HepG2 (cell line): ENCODE measurements around the gene SHF. TPM values are rescaled to one million over a fixed set of nuclear protein-coding genes. Genes with fewer than 3 reads are reported as not detected.

Source experiments
- AGO2 ChIP-seq: fragments of 200-400 bp; formaldehyde crosslinking; optimal IDR thresholded peaks from 2 replicates; pipeline ENCODE3; 2017; ENCODE audit warnings: mild to moderate bottlenecking, low read depth, low read length, moderate library complexity
- ASH2L ChIP-seq: fragments of 300-600, 200-600 bp; sonication (generic); IDR thresholded peaks from 2 replicates; pipeline ENCODE4 v1.7.0; 2017; ENCODE audit warnings: low read depth, mild to moderate bottlenecking, moderate library complexity, mixed read lengths, low read length; ENCODE audit not compliant: insufficient read length
- GABPB1 ChIP-seq: IDR thresholded peaks from 2 replicates; pipeline ENCODE4 v1.6.1; 2016; ENCODE audit warnings: mild to moderate bottlenecking, missing genetic modification reagents, moderate library complexity, missing compliant biosample characterization
- MED1 ChIP-seq: sonication (generic); formaldehyde crosslinking; IDR thresholded peaks from 2 replicates; pipeline ENCODE4 v1.4.0; 2020; ENCODE audit warnings: missing genetic modification reagents
- NFKB2 ChIP-seq: sonication (generic); formaldehyde crosslinking; IDR thresholded peaks from 2 replicates; pipeline ENCODE4 v1.4.0; 2020; ENCODE audit warnings: missing genetic modification reagents, borderline replicate concordance
- NR2F6 ChIP-seq, 2 experiments: IDR thresholded peaks; 2 replicates each; pipeline ENCODE4 v1.6.1; 2016; ENCODE audit warnings: antibody characterized with exemption in 1 of 2, mild to moderate bottlenecking in 1 of 2
- PCBP2 ChIP-seq: fragments of 200-400 bp; formaldehyde crosslinking; optimal IDR thresholded peaks from 2 replicates; pipeline ENCODE3; 2018; ENCODE audit warnings: low read length, low read depth; ENCODE audit not compliant: poor library complexity, severe bottlenecking
- PHF21A ChIP-seq: sonication (generic); formaldehyde crosslinking; IDR thresholded peaks from 2 replicates; pipeline ENCODE4 v1.5.0; 2020; ENCODE audit warnings: mild to moderate bottlenecking, missing genetic modification reagents
- PRMT3 ChIP-seq: sonication (generic); formaldehyde crosslinking; IDR thresholded peaks from 2 replicates; pipeline ENCODE4 v1.8.1; 2022; ENCODE audit warnings: low read depth, mild to moderate bottlenecking, moderate library complexity, missing genetic modification reagents, borderline replicate concordance
- ZFP36L1 ChIP-seq: sonication (generic); formaldehyde crosslinking; IDR thresholded peaks from 2 replicates; pipeline ENCODE4 v1.8.0; 2022; ENCODE audit warnings: mild to moderate bottlenecking, missing genetic modification reagents, moderate library complexity
- ZNF230 ChIP-seq: sonication (generic); formaldehyde crosslinking; IDR thresholded peaks from 2 replicates; pipeline ENCODE4 v1.4.0; 2020; ENCODE audit warnings: mild to moderate bottlenecking, missing genetic modification reagents
- ZNF317 ChIP-seq: sonication (generic); formaldehyde crosslinking; IDR thresholded peaks from 2 replicates; pipeline ENCODE4 v1.5.0; 2020; ENCODE audit warnings: mild to moderate bottlenecking, missing genetic modification reagents
- ZNF329 ChIP-seq: sonication (generic); formaldehyde crosslinking; IDR thresholded peaks from 2 replicates; pipeline ENCODE4 v1.9.0; 2021; ENCODE audit warnings: low read depth, mild to moderate bottlenecking, missing genetic modification reagents
- ZNF333 ChIP-seq: sonication (generic); formaldehyde crosslinking; IDR thresholded peaks from 2 replicates; pipeline ENCODE4 v1.4.0; 2020; ENCODE audit warnings: mild to moderate bottlenecking, missing genetic modification reagents, borderline replicate concordance
- ZSCAN9 ChIP-seq: IDR thresholded peaks from 2 replicates; pipeline ENCODE4 v1.6.1; 2016; ENCODE audit warnings: borderline replicate concordance
- polyA plus RNA-seq, 8 experiments: library from polyadenylated mRNA; depleted of rRNA in 3 of 8; stranded (reverse) in 7 of 8; unstranded in 1 of 8; fragments of >200 nt; fragmentation: Illumina TruSeq in 4 of 8; extraction: Trizol in 4 of 8; gene quantifications; 2 replicates each; pipeline versions ENCODE4 v1.2.1 to v1.2.3, GENCODE V29; 2011 to 2016; ENCODE audit warnings: low read depth in 4 of 8, missing spikeins in 1 of 8, mixed read lengths in 1 of 8; ENCODE audit not compliant: insufficient read depth in 1 of 8
- total RNA-seq, 5 experiments: library from RNA; depleted of rRNA; stranded (reverse); fragments of >200 nt; fragmentation: Illumina TruSeq; extraction: Trizol; gene quantifications; 2 replicates each; pipeline ENCODE4 v1.2.3, GENCODE V29; 2016; ENCODE audit warnings: low read depth in 1 of 5
- TF ChIP-seq, protein P1 (sequence below): sonication (generic); formaldehyde crosslinking; conservative IDR thresholded peaks from 2 replicates; pipeline ENCODE4 v1.4.0; 2020; ENCODE audit warnings: missing genetic modification reagents
- TF ChIP-seq, protein P2 (sequence below), 2 experiments: fragments of 450-650 bp in 1 of 2; sonication (generic) in 1 of 2; formaldehyde crosslinking; IDR thresholded peaks; 2 replicates each; pipeline versions ENCODE4 v1.5.0 to v1.8.0; 2020 to 2022; ENCODE audit warnings: mild to moderate bottlenecking in 1 of 2, missing genetic modification reagents in 1 of 2
- TF ChIP-seq, protein P3 (sequence below): sonication (generic); formaldehyde crosslinking; IDR thresholded peaks from 2 replicates; pipeline ENCODE4 v1.8.1; 2023; ENCODE audit warnings: mild to moderate bottlenecking, missing genetic modification reagents
- TF ChIP-seq, protein P4 (sequence below), 2 experiments: sonication (generic) in 1 of 2; formaldehyde crosslinking in 1 of 2; IDR thresholded peaks; 2 replicates each; pipeline versions ENCODE4 v1.5.1 to v1.6.1; 2011 to 2020; ENCODE audit warnings: borderline replicate concordance in 1 of 2, low read depth in 1 of 2, low read length in 1 of 2, mild to moderate bottlenecking in 1 of 2, missing genetic modification reagents in 1 of 2, moderate library complexity in 1 of 2
- TF ChIP-seq, protein P5 (sequence below): IDR thresholded peaks from 2 replicates; pipeline ENCODE4 v1.6.1; 2018; ENCODE audit warnings: missing genetic modification reagents

The SHF gene
- total and polyA plus RNA-seq, 2 of the 13 experiments (the other 11 are each of a cell fraction or from before 2014, with no cell fraction given) = 20.9 to 25.5 TPM

DNA sequence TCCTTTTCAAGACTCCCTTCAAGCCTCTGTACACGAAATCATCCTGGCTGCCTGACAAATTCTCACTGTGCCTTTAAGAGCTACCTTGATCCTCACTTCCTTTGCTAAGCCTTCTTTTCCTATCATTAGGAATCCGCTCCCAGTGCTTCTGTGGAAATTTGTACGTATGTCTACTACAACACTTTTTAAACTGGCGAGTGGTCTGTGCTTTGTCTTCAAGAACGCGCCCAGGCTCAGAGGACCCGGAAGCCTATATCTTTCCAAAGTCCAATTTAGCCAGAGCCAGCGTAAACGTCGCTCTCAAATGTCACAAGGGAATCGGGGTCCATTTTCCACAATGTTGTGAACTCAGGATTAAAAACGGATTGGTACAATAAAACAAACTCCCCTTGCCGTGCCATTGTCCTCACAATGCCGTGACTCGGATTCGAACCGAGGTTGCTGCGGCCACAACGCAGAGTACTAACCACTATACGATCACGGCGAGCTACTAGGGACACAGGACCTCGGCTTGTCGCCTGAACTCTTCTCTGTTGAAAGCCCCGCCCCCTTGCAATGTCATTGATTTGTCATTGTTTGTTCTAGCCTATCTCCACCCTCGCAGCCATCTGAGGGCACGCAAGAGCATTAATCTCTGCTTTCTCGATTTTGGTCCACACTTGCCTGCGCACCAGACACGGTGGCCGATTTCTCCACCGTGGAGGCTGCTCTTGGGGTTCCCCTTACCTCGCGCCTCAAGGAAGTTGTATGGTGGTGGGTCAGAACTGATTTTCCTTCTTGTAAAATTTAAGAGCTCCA is 12.4 kb upstream of the SHF start (continued):
- TF ChIP-seq ZFP36L1 (CRISPR knock-in tag) = no peak
- peak; percentile 90 for TF ChIP-seq ASH2L
- TF ChIP-seq ZNF329 (CRISPR knock-in tag) = no peak
- TF ChIP-seq, protein P1, sequence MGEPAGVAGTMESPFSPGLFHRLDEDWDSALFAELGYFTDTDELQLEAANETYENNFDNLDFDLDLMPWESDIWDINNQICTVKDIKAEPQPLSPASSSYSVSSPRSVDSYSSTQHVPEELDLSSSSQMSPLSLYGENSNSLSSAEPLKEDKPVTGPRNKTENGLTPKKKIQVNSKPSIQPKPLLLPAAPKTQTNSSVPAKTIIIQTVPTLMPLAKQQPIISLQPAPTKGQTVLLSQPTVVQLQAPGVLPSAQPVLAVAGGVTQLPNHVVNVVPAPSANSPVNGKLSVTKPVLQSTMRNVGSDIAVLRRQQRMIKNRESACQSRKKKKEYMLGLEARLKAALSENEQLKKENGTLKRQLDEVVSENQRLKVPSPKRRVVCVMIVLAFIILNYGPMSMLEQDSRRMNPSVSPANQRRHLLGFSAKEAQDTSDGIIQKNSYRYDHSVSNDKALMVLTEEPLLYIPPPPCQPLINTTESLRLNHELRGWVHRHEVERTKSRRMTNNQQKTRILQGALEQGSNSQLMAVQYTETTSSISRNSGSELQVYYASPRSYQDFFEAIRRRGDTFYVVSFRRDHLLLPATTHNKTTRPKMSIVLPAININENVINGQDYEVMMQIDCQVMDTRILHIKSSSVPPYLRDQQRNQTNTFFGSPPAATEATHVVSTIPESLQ (CRISPR knock-in tag) = no peak
- TF ChIP-seq, protein P2, sequence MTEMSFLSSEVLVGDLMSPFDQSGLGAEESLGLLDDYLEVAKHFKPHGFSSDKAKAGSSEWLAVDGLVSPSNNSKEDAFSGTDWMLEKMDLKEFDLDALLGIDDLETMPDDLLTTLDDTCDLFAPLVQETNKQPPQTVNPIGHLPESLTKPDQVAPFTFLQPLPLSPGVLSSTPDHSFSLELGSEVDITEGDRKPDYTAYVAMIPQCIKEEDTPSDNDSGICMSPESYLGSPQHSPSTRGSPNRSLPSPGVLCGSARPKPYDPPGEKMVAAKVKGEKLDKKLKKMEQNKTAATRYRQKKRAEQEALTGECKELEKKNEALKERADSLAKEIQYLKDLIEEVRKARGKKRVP (CRISPR knock-in tag; IDR thresholded peaks at IDR 0.05) = peak in 1 of 2 experiments; percentile 28; a peak in 1 of 4 replicates
- no peak for TF ChIP-seq AGO2
- peak; percentile 76; the same call in 1 of the 2 replicates for TF ChIP-seq NFKB2 (CRISPR knock-in tag)
- no peak for TF ChIP-seq PCBP2
- TF ChIP-seq, protein P3, sequence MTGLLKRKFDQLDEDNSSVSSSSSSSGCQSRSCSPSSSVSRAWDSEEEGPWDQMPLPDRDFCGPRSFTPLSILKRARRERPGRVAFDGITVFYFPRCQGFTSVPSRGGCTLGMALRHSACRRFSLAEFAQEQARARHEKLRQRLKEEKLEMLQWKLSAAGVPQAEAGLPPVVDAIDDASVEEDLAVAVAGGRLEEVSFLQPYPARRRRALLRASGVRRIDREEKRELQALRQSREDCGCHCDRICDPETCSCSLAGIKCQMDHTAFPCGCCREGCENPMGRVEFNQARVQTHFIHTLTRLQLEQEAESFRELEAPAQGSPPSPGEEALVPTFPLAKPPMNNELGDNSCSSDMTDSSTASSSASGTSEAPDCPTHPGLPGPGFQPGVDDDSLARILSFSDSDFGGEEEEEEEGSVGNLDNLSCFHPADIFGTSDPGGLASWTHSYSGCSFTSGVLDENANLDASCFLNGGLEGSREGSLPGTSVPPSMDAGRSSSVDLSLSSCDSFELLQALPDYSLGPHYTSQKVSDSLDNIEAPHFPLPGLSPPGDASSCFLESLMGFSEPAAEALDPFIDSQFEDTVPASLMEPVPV = no peak
- TF ChIP-seq NR2F6 (IDR thresholded peaks at IDR 0.05) = no peak
- TF ChIP-seq NR2F6 (CRISPR knock-in tag; IDR thresholded peaks at IDR 0.05) = peak; percentile 51
- TF ChIP-seq PRMT3 (CRISPR knock-in tag) = no peak
- TF ChIP-seq GABPB1 (CRISPR knock-in tag) = peak; percentile 26
- peak; percentile 68; the same call in 1 of the 2 replicates for TF ChIP-seq ZNF317
- peak; percentile 60; the same call in 1 of the 2 replicates for TF ChIP-seq ZSCAN9 (CRISPR knock-in tag)
- TF ChIP-seq ZNF333 (CRISPR knock-in tag) = no peak
- TF ChIP-seq, protein P4, sequence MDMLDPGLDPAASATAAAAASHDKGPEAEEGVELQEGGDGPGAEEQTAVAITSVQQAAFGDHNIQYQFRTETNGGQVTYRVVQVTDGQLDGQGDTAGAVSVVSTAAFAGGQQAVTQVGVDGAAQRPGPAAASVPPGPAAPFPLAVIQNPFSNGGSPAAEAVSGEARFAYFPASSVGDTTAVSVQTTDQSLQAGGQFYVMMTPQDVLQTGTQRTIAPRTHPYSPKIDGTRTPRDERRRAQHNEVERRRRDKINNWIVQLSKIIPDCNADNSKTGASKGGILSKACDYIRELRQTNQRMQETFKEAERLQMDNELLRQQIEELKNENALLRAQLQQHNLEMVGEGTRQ (IDR thresholded peaks at IDR 0.05; ENCODE audit: low read depth, low read length) = no peak
- TF ChIP-seq, protein P4 (CRISPR knock-in tag; IDR thresholded peaks at IDR 0.05; ENCODE audit: borderline replicate concordance) = no peak
- TF ChIP-seq MED1 = peak; percentile 76; the same call in 1 of the 2 replicates
- peak; percentile 86 for TF ChIP-seq PHF21A
- TF ChIP-seq, protein P5, sequence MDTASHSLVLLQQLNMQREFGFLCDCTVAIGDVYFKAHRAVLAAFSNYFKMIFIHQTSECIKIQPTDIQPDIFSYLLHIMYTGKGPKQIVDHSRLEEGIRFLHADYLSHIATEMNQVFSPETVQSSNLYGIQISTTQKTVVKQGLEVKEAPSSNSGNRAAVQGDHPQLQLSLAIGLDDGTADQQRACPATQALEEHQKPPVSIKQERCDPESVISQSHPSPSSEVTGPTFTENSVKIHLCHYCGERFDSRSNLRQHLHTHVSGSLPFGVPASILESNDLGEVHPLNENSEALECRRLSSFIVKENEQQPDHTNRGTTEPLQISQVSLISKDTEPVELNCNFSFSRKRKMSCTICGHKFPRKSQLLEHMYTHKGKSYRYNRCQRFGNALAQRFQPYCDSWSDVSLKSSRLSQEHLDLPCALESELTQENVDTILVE = peak; percentile 69; the same call in 1 of the 2 replicates
- 0 out of 2 replicates have a peak, but pooled peaks have one; percentile 78 for TF ChIP-seq ZNF230 (CRISPR knock-in tag)
